Measurements from ENCODE around the gene SPATA46. TPM values are rescaled to one million over a fixed set of nuclear protein-coding genes. Genes with fewer than 3 reads are reported as not detected.

The SPATA46 gene
- total and polyA plus RNA-seq, 7 donors: not detected

DNA sequence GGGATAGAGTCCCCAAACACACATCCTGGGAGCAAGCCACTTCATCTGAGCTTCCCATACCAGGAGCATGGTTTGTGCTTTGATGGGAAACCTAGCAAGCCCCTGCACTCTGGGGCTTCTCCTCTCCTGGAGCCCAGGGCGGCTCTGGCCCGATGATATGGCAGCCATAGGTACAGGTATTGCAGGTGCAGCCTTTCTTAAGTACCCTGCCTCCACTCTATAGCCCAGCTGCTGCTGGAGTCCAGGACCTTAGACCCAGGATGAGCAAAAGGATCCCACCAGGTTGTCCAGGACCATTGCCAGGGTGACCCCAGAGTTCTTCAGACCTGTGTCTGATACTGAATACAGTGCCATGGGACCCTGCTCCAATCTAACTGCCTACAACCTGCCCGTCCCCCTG lies 9.0 kb upstream of the SPATA46 start:
- H3K4me3 ChIP-seq: no peak overlapping the region
- WGBS, 3 donors: 79 to 97% (median 81%) methylated on average over 3 of the region's 3 CpGs
- no peak for ATAC-seq
- H3K4me1 ChIP-seq: no peaks in the 10 kb centered on the region
- peaks cover 0 to 9% (median 2%) of the 10 kb centered on the region in 3 donors for H3K27me3 ChIP-seq (ENCODE audit: insufficient read depth in 3 of 3, low read length in 2 of 3)
- H3K27ac ChIP-seq: no peak overlapping the region
- intact Hi-C loops (cut with DNase I): no loop called here
- TF ChIP-seq, protein P1, sequence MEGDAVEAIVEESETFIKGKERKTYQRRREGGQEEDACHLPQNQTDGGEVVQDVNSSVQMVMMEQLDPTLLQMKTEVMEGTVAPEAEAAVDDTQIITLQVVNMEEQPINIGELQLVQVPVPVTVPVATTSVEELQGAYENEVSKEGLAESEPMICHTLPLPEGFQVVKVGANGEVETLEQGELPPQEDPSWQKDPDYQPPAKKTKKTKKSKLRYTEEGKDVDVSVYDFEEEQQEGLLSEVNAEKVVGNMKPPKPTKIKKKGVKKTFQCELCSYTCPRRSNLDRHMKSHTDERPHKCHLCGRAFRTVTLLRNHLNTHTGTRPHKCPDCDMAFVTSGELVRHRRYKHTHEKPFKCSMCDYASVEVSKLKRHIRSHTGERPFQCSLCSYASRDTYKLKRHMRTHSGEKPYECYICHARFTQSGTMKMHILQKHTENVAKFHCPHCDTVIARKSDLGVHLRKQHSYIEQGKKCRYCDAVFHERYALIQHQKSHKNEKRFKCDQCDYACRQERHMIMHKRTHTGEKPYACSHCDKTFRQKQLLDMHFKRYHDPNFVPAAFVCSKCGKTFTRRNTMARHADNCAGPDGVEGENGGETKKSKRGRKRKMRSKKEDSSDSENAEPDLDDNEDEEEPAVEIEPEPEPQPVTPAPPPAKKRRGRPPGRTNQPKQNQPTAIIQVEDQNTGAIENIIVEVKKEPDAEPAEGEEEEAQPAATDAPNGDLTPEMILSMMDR (IDR thresholded peaks at IDR 0.05): no peak
- no peak for DNase-seq
- H3K9me3 ChIP-seq: no peaks in the 10 kb centered on the region
- no peaks in the 10 kb centered on the region for H3K36me3 ChIP-seq (ENCODE audit: insufficient read depth in 1 of 2, low read depth in 1 of 2)

DNA sequence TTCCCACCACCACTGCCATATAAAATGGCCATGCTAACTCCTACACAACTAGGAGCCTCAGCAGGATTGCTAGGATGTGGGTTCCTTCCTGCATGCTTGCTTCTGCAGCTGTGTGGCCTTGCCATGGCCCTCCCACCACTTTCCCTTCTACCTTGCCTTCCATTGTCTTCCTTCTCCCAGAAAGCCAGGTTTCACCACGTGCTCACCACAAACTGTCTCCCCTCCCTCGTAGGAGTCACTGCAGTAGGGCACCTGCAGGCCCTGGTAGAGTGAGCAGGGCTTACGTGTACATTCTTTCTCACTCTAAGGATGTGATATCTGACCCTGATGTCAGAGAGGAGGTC lies 8.6 kb upstream of the SPATA46 start:
- Histone ChIP-seq H3K9me3 (no peaks in the 10 kb centered on the region), H3K36me3 (ENCODE audit: insufficient read depth in 1 of 2, low read depth in 1 of 2) (no peaks in the 10 kb centered on the region), H3K27ac (no peak overlapping the region), H3K27me3 (ENCODE audit: insufficient read depth in 3 of 3, low read length in 2 of 3) (peaks cover 0 to 7% (median 2%) of the 10 kb centered on the region in 3 donors), H3K4me3 (no peak overlapping the region), H3K4me1 (no peaks in the 10 kb centered on the region)
- DNase-seq (no peak), ATAC-seq (no peak)
- WGBS, 3 donors: 80 to 82% (median 81%) methylated on average over 3 of the region's 3 CpGs
- intact Hi-C loops (cut with DNase I): no loop called here
- TF ChIP-seq, protein P1 (IDR thresholded peaks at IDR 0.05): no peak

DNA sequence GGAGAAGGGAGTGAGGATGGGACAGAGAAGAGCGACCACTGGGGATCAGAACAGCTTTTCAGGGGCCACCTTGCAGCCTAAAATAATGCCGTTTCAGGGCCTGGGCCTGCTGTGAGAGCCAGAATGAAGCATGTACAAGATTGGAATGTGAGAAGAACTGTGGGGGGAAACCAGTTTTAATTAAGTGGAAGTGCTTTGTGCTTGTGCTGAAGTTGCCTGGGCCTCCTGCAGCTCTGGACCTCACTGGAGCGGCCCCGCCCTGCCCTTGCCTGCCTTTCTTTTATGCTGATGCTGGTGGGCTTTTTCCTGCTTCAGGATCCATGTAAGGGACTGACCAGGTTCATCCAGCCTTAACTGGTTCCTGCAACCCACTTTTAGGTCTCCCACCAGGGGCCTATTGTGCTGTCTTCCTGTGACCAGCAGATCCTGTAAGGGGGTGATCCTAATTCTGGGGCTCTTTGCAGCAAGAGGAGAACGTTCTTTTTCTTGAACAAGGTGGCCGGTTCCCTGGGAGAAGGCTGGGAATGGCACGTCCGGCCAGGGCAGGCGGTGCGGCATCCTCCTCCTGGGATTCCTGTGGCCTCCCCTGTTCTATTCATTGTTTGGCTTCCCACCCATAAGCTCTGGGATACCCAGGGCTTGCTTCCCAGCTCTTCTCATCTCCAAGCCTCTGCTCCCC lies 8.1 kb upstream of the SPATA46 start:
- ATAC-seq: no peak
- Histone ChIP-seq H3K4me3 (no peak overlapping the region), H3K9me3 (no peaks in the 10 kb centered on the region), H3K27me3 (ENCODE audit: insufficient read depth in 3 of 3, low read length in 2 of 3) (peaks cover 0 to 7% (median 0%) of the 10 kb centered on the region in 3 donors), H3K27ac (no peak overlapping the region), H3K36me3 (ENCODE audit: insufficient read depth in 1 of 2, low read depth in 1 of 2) (no peaks in the 10 kb centered on the region), H3K4me1 (no peaks in the 10 kb centered on the region)
- TF ChIP-seq, protein P1 (IDR thresholded peaks at IDR 0.05): no peak
- DNase-seq: no peak
- WGBS, 3 donors: 95 to 98% (median 95%) methylated on average over 10 of the region's 10 CpGs
- intact Hi-C loops (cut with DNase I): no loop called here

DNA sequence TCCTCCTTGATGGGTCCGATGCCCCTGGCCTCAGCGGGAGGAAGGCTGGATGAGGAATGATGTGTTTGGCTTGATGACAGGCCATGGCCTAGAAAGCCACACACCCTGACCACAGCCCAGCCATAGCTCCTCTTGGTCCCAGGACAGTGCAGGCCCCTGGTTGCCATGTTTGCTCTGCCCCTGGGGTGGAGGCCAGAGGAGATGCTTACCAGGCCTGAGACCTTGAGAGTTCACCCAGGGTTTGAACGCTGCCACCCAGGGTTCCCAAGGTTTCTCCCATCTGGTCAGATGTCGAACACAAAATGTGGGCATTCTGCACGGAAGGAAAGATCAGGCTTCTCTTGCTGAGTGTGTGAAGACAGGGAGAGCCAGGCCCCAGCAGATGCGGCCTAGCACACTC lies 7.5 kb upstream of the SPATA46 start:
- WGBS, 3 donors: 91 to 95% (median 94%) methylated on average over 6 of the region's 6 CpGs
- ATAC-seq: no peak
- intact Hi-C loops (cut with DNase I): no loop called here

More for the DNA sequence above, 7.5 kb upstream of the SPATA46 start:
- Histone ChIP-seq H3K27ac (no peak overlapping the region), H3K4me3 (no peak overlapping the region), H3K9me3 (no peaks in the 10 kb centered on the region), H3K4me1 (no peaks in the 10 kb centered on the region), H3K36me3 (ENCODE audit: insufficient read depth in 1 of 2, low read depth in 1 of 2) (no peaks in the 10 kb centered on the region), H3K27me3 (ENCODE audit: insufficient read depth in 3 of 3, low read length in 2 of 3) (peaks cover 0 to 7% (median 0%) of the 10 kb centered on the region in 3 donors)
- TF ChIP-seq, protein P1 (IDR thresholded peaks at IDR 0.05): no peak
- no peak for DNase-seq
